HG02642 (cell line): ENCODE measurements around the gene SMLR1.
A peak's percentile ranks its signal among the peaks of the same experiment; 100 is the strongest.

Experiments used
- ATAC-seq: cut with Tn5 transposase; IDR thresholded peaks from one replicate; pipeline ENCODE4 v1.9.1; 2021; ENCODE audit warnings: mild to moderate bottlenecking; ENCODE audit not compliant: unreplicated experiment, poor library complexity

SMLR1 gene

GRCh38 chr6:130848945-130849344 is 21.7 kb downstream of the SMLR1 start:
- ATAC-seq, result peak; percentile 82

GRCh38 chr6:130849594-130849993 is 22.4 kb downstream of the SMLR1 start:
- ATAC-seq, result no peak

GRCh38 chr6:130851026-130851425 is 23.8 kb downstream of the SMLR1 start:
- ATAC-seq, result no peak

DNA sequence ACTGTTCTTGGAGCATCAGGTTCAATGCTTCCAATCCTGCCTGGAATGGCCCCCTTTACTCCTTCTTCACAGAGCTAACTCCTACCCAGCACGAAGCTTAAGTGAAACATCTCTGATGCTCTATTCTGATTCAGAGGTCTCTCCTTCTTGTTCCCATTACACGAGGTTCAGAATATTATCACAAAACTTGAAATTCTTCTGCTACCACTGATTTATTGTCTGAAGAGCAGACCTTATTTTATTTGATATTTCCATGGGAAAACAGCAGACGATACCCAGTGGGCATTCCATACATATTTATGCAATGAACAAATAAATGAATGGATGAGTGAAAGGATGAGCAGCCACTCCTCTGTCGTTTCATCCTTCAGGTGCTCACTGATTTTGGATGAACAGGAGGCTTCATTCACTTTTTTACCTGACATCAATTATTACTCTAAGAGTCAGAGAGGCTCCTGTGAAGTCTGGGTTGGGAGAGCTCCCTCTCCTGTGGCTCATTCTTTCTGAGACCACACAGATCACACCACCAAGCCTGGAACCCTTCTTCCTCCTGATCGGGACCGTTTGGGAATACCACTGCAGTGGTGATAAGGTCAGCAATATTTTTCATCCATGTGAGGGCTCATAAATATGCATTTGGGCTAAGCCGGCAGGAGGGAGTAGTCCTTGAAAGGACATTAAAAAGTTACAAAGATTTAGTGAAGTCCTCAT is 25.8 kb downstream of the SMLR1 start:
- ATAC-seq, result no peak

DNA sequence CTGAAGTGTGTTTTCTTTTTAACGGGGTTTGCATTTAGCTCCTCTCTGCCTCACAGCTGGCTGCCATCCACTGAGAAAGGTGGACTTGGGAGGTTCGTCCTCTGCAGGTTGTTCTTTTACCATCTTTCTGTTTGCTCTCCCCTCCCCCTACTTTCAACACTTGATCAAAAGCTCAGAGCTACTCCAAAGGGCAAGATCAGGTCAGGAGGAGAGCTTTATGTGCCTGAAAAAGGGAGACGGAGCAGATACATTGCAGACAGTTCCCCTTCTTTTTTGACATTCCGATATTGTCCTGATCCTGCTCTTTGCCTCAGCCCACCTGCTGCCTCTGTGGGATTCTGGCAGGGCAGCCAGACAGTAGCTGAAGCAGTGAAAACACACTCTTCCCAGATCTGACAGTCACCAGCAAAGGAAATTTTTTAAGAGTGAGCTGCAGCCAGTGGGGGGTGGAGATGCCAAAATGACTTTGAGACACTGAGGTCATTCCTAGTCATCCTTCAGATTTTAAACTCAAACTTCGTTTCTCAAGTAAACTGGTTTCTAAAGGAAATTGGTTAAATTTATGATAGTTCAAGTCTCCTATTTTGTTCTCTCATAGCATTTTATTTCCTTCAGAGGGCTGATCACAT is 26.5 kb downstream of the SMLR1 start:
- ATAC-seq, result no peak

- ATAC-seq, result no peak
Observed at GRCh38 chr6:130858054-130858453, 30.8 kb downstream of the SMLR1 start.

GRCh38 chr6:130858498-130859160 is 31.4 kb downstream of the SMLR1 start:
- no peak for ATAC-seq

- no peak for ATAC-seq
Observed at GRCh38 chr6:130859161-130859867, 32.1 kb downstream of the SMLR1 start.

DNA sequence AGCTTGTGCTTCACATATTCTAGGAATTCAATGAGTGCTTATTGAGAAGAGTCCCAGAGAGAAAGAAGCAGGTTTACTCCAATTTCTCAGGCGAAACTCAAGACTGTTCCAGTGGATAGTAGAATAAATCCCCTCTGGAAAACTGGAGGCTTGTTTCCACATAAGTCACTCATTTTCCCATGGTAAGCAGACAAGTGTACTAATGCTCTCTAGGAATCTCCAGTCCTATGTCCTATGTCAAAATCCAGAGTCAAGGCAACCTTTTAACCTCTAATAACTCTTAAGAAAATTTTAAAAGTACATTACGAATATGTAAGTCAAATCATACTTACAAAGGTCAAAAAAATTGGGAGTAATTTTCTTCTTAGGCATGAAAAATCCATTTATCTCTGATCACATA is 35.2 kb downstream of the SMLR1 start:
- ATAC-seq, result no peak

DNA sequence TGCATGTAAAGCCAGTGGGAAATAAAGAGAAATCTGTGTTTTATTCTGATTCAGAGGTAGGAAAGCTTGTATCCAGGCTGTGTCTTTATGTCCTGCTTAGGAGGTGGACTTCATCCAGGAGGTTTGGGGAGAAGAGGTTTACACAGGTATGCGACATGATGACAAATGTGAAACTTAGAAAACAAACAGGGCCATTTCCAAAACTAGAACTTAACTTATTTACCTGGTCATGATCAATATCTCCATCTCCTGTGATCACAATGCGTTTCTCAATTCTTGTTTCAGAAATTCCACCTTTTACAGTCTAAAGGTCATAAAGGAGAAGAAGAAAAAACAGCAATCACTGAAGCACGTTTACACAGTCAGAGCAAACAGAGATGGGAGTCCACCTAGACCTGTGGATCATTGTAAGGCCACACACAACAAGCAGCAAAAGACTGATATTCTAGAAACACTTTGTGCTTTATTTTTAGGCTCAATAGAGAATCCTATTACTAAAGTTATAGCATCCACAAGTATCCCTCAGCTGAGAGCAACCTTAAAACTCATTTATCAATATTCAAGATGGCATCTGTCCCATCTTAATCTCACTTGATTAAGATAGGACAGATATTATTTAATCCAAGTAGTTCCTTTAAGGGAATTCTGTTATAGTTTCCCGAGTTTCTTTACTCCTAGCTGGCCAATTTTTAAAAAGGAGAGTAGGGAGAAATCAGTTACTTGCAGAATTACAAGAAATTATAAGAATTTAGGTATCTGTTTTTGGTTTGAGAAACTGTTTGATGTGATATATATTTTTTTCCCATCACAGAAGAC is 36.4 kb downstream of the SMLR1 start:
- no peak for ATAC-seq

DNA sequence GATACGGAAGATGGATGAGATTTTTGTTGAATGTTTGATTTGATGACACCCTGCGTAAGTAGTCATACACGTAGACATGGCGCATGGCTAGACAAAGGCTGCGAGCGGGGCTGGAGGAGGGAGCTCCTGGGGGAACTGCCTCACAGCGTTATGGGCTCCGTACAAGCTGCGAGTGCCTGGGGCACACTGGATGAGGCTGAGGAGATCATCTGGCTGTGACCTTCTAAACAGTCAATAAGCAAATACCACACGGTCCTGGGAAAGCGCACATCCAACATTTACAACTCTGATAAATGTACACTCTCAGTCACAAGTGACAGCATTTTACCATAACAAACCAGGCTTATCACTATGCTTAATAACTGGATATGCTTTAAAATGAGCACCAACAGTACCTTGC is 37.1 kb downstream of the SMLR1 start:
- ATAC-seq, result no peak

DNA sequence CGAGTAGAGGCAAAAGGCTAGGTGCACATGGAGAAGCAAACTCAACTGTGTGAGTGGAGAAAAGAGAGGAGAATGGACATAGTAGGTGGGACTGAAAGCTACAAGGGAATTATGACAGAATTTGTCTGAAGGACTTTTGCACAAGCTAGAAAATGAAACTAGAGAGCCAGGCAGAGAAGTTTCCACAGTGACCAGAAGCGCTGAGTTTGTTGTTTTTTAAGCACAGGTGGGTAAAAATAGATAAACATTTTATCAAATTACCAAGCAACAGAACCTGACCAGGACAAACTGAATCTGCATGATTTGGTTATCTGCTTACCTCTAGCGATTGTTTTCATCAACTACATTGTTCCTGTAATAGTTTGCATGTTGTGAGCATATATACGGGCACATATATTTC is 38.6 kb downstream of the SMLR1 start:
- ATAC-seq, result no peak

DNA sequence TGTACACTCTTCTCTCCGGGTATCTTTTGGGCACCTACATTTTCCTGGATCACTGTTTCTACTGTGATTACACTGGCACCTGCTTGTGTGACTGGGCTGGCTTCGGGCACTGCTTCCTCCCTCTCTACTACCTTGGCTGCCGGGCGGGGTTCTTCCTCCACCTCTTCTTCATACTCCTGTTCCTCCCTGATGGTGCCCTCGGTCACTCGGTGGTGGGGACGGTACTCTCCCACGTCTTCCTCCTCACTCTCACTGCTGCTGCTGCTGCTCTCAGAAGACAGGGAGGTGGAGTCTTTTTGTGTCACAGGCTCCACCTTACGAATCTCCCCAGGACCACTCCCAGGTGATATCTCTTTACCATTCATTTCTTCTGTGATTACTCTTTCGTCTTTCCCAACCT is 42.5 kb downstream of the SMLR1 start:
- ATAC-seq, result no peak

DNA sequence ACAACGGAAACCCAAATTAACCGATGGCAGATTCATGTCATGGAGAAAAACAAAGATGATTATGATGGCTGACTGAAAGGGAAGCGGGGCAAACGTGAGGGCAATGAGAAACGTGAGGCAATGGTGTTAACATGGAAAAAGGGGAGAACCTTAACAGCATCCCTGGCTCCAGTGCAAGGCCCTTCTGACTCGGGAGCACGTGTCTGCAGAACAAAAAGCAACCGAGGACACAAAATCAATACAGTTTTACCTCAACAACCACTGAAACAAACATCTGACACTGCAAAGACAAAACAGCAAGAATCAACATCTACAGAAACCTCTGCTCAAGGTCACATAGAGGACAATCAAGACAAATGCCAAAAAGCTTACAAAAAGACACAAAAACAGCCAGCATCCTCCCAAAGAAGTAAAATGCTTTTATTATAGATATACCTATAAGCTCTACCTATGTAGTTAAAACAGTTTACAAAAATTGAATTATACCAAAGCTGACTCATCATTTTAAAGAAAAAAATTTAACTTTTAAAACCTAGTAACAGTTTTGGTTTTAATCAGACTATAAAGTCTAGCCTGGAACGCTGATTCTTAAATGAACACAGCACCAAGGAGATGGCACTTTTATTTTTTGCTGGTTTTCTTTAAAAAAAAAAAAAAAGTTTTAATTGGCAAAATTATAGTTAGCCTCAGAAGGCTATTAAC is 43.1 kb downstream of the SMLR1 start:
- ATAC-seq, result no peak

DNA sequence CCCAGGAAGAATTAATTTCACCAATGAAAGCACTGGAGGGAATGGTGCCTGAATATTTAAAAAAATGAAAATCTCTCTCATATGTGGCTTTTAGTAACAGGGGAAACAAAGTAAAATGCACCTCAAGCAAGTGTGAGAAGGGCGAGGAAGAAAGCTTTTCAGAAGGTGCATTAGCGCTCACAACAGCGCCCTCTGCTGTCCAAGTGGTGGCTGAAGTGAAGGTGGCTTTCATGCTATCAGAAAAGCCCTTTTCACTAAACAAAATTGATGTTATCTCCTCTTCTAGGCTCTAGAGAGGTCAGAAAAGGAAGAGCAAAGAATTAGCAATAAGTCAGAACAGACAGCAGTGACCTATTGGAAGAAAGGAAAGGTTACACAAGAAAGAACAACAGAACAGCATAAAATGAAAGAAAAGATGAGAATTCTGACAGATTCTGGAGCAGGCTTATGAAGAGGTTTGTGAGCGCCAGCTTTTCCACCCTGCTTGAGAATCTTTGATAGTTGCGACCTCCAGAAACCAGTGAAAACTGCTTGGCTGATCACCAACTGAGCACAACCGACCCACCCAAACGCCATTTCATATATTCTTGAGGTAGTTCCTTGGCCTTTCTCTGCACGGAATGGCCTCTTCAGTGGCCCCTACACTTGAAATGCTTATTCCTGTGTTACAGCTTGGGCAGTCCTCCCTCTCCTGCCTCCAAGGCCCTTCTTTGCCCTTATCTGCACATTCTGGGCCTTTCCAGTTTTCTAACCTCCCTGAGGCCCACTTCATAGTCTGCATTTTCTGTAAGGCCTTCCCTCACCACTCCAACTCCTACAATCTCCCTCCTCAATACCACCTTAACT is 45.3 kb downstream of the SMLR1 start:
- peak; percentile 56 for ATAC-seq

GRCh38 chr6:130873746-130874145 is 46.5 kb downstream of the SMLR1 start:
- no peak for ATAC-seq

GRCh38 chr6:130879826-130880225 is 52.6 kb downstream of the SMLR1 start:
- ATAC-seq, result no peak

DNA sequence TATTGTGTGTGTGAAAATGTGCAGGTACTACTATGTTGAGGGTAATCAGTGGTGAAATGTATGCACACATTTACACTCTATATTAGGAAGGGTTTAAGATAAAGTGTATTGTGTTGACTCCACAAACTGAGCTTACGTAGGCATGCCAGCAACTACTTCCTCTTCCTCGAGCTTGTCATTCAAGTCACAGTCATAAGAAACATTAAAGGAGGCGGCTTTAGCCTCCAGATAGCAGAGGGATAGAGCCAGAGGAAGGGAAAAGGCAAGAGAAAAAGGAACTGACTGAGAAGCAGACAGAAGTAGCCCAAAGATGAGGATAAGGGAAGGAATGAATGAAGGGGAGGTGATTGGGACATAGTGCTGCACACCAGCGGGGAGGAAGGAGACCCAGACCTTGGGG is 55.2 kb downstream of the SMLR1 start:
- no peak for ATAC-seq
